ENCODE data around the gene SENP3.

The SENP3 gene

GRCh38 chr17:7577327-7578199, 15.8 kb downstream of the SENP3 start:
- DNase-seq = no peak

DNA sequence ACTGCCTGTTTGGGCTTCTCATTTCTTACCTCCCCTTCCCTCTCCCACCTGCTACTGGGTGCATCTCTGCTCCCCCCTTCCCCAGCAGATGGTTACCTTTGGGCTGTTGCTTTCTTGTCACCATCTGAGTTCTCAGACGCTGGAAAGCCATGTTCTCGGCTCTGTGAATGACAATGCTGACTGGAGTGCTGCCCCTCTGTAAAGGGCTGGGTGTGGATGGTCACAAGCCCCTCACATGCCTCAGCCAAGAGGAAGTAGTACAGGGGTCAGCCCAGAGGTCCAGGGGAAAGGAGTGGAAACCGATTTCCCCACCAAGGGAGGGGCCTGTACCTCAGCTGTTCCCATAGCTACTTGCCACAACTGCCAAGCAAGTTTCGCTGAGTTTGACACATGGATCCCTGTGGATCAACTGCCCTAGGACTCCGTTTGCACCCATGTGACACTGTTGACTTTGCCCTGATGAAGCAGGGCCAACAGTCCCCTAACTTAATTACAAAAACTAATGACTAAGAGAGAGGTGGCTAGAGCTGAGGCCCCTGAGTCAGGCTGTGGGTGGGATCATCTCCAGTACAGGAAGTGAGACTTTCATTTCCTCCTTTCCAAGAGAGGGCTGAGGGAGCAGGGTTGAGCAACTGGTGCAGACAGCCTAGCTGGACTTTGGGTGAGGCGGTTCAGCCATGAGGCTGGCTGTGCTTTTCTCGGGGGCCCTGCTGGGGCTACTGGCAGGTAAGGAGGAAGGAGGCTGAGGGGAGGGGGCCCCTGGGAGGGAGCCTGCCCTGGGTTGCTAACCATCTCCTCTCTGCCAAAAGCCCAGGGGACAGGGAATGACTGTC, 17.5 kb downstream of the SENP3 start, which contains the start of gene CD68:
Gene CD68 (plus strand): TSS at position 638 of the 833 bp plus-strand sequence. CDS start 40 bp downstream, at position 678.
- peak; percentile 69 for DNase-seq

DNA sequence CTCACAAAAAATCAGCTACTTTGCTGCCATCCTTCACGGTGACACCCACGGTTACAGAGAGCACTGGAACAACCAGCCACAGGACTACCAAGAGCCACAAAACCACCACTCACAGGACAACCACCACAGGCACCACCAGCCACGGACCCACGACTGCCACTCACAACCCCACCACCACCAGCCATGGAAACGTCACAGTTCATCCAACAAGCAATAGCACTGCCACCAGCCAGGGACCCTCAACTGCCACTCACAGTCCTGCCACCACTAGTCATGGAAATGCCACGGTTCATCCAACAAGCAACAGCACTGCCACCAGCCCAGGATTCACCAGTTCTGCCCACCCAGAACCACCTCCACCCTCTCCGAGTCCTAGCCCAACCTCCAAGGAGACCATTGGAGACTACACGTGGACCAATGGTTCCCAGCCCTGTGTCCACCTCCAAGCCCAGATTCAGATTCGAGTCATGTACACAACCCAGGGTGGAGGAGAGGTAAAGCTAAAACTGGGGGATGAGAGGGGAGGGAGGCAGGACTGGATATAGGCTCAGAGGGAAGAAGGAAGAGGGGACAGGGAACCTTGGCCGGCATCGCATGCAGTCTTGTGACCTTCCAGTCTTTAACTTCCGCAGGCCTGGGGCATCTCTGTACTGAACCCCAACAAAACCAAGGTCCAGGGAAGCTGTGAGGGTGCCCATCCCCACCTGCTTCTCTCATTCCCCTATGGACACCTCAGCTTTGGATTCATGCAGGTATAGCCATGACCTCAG, 18.3 kb downstream of the SENP3 start:
- peak; percentile 60 for DNase-seq

- DNase-seq = no peak
Observed at GRCh38 chr17:7580604-7581575, 19.2 kb downstream of the SENP3 start.

DNA sequence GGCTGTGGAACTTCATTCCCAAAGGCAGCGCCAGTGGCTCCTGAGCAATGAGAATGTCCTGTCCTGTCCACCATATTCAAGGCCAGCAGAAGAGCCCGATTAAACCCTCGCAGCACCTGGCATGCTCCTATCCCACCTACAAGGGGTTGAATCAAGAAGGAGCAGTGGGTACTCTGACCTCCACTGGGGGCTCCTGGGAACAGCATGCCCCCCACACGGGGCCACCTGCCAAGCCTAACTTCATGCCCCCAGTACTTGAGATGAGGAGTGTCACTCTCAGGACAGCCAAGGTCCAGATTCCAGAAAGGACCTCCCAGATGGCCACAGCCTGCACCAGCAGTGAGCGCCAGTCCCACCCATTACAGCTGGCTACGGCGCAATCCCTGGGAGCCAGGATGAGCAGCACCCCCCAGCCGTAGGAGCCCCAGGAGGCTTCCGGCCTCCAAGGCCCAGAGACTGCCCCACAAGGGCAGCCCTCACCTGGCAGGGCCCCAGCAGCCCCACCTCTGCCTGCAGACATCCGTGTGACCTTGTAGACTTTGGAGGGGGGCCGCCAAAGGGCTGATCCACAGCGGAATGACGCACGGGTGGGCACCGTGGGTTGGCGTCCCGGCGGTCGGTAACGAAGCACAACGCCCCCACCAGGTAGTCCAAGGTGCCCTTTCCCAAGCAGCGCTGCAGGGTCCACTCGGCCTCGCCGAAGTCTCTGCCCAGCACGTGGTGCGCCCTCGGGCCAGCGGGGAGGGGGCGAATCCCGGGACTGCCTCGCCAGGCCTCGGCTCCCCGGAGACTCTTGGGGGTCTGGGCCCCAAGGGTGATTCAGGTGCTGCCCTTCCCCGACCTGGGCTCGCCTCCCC, 20.9 kb downstream of the SENP3 start:
- no peak for DNase-seq

DNA sequence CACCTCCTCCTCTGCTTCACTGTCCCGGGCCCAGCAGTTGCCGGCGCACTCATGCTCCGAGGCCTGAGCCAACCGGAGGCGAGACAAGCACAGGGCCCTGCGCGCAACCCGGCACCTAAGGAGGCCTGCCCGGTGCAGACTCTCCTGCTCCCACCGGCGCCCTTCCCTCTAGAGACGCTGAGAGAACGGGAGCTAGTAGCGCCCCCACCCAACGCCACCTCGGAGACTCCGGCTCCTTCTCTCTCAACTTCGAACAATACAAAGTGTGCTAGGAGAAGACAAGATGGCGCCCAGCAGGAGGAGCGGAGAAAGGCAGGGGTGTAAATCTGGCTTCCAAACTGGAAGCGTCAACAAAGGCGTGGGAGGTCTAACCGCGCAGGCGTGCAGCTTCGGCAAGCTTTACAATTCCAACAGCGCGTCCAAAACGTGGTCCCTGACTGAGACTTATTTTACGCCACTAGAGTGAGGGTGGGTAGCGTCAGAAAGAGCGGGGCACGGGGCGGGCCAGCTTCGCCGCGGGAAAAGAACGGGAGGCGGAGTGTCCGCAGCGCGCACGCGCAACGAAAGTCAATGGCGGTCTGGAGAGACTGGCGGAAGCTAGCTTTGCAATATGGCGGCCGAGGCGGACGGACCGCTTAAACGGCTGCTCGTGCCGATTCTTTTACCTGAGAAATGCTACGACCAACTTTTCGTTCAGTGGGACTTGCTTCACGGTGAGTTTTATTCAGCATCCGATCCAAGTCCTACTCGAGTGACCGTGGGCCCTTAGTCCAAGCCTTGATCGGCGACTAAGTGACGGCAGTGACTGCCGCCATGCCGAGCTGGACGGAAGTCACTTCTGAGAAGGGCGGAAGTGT, 21.8 kb downstream of the SENP3 start, which contains the start of gene MPDU1:
Gene MPDU1 (plus strand): TSS at position 600 of the 857 bp plus-strand sequence. CDS start 11 bp downstream, at position 611.
- peak; percentile 97 for DNase-seq

GRCh38 chr17:7586673-7587419, 25.1 kb downstream of the SENP3 start:
- no peak for DNase-seq

DNA sequence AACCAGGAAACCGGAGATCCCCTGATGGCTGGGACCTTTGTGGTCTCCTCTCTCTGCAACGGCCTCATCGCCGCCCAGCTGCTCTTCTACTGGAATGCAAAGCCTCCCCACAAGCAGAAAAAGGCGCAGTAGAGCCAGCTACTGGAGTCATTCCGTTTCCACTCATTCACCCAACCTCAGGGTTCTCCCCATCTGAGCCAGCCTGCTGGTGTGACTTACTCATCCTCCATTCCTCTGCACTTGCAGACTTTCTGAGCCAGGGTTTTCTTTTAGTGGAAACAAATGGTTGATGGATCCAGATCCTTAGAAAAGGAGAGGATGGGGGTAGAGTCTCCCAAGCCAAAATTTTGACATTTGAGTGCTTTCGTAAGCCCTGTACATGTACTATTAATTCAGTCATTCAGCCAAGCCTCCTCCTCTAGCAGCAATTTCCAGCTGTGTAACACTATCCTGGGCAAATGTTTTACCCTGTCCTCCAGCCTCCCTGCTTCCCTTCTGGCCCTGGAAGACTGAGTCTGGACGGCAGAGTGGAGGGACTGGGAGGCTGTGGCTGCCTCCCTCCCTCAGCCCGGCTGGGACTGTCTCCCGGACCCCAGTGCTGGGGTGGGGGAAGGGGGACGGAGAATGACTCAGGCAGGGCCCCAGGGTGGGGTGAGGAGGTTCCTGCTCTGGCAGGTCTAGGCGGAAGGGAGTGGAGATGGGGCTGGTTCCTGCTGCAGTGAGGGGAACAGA, 25.9 kb downstream of the SENP3 start:
- DNase-seq = no peak

GRCh38 chr17:7588553-7589203, 27.0 kb downstream of the SENP3 start:
- DNase-seq = no peak

DNA sequence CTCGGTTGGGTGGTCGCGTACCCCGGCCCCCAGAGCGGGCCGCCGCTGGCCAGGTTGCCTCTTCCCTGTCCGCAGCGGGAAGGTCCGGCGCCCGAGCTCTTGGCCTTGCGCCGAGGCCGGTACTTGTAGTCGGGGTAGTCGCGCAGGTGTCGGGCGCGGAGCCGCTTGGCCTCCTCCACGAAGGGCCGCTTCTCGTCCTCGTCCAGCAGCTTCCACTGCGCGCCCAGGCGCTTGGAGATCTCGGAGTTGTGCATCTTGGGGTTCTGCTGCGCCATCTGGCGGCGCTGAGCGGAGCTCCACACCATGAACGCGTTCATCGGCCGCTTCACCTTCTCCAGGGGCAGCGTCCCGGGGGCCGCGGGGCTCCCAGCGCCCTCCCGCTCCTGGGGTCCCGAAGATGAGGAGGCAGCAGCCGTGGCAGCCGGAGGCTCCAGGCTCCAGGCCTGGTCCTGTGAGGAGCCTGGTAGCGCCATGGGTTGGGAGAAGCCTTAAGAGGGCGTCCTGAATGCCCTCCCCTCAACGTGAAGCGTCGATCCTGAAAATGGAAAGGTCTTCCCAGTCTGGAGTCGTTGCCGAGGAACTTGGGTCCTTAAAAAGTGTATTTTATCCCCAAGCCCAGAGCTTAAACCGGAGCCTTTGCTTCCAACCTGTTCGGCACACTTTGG, 27.6 kb downstream of the SENP3 start:
- DNase-seq = peak; percentile 73

DNA sequence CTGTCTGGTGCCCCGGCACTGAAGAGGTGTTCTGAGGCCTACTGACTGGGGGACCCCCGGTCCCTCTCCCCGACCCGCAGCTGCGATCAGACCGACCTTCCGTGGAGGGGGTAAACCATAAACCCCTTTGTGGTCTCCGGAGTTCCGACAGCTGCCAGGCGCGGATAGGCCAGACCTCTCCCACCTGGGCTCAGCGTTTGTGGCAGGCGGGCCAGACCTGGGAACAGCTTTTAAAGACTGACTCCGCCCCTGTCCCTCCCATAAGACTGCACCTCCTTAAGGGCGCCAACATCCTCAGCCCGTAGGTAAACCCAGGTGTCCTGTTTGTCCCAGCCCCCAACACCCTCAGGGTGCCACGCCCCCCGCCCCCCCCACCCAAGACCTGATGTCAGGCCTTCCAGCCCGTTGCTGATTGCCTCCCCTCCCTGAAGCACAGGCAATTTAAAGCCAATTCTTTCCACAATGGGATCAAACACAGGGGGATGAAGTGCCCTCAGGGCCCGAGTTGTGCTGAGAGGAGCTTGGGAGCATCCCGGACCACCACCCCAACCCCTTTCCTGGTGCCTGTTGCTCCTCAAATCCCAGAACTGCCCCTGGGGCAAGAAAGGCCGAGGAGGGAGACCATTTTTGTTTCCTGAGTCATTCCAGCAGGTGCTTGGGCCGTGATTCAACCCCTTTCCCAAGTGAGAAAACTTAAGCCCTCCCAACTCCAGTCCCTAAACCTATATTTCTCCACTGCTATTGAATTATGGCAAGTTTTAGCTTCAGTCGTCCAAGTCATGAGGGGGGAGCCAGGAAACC, 28.4 kb downstream of the SENP3 start, which contains the start of gene SOX15:
Gene SOX15 (minus strand): TSS at position 204 of the 801 bp plus-strand sequence. CDS start 418 bp downstream, outside the sequence.
- no peak for DNase-seq

DNA sequence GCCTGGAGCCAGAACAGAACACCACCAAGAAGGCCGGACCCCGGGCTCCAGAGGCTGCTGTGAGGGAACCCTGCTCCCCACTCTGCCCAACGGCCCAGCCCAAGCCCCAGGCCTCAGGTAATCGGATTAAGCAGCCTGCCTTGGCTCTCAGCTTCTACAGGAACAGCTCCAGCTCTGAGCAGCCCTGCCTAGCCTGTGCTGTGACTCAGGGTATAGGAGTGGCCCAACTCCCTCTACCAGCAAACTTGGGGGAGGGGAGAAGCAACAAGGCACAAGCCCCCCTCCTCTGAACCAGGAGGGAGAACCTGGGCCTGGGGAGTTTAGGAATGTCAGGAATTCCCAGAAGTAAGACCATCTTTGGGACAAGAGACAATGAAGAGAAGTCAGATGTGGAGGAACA, 29.0 kb downstream of the SENP3 start:
- no peak for DNase-seq

DNA sequence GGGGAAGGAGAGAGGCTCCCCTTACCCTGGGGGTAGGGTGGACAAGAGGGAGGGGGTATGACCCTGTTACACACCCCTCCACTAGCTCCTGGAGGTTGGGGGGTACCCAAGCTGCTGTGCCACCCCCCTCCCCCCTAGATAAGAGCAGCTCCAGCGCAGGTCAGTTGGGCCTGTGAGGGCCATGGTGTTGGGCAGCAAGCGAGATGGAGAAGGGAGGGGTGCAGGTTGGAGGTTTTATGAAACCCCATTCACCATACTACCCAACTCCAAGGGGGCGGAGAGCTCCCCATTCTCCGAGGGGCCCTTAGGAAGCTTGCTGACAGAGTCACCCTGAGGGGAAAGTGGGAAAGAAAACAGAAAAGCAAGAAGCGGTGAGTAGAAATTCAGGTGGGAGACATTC, 29.9 kb downstream of the SENP3 start:
- DNase-seq = no peak

GRCh38 chr17:7592422-7593021, 30.8 kb downstream of the SENP3 start:
- DNase-seq = no peak

GRCh38 chr17:7593296-7593695, 31.6 kb downstream of the SENP3 start:
- DNase-seq = no peak

All from CD4-positive, alpha-beta T cell treated with Interleukin-10 for 1 hour (primary cell).